ENCODE results near the gene EPB42.

EPB42 gene

GRCh38 chr15:43213466-43213865, 7.4 kb downstream of the EPB42 start:
- no peak overlapping the region for H3K4me3 ChIP-seq (ENCODE audit: low read depth, low read length)
- TF ChIP-seq, protein P1, sequence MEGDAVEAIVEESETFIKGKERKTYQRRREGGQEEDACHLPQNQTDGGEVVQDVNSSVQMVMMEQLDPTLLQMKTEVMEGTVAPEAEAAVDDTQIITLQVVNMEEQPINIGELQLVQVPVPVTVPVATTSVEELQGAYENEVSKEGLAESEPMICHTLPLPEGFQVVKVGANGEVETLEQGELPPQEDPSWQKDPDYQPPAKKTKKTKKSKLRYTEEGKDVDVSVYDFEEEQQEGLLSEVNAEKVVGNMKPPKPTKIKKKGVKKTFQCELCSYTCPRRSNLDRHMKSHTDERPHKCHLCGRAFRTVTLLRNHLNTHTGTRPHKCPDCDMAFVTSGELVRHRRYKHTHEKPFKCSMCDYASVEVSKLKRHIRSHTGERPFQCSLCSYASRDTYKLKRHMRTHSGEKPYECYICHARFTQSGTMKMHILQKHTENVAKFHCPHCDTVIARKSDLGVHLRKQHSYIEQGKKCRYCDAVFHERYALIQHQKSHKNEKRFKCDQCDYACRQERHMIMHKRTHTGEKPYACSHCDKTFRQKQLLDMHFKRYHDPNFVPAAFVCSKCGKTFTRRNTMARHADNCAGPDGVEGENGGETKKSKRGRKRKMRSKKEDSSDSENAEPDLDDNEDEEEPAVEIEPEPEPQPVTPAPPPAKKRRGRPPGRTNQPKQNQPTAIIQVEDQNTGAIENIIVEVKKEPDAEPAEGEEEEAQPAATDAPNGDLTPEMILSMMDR (IDR thresholded peaks at IDR 0.05; ENCODE audit: control insufficient read depth, extremely low read depth, insufficient read depth): no peak
- DNase-seq (ENCODE audit: low read depth): no peak

- TF ChIP-seq, protein P1 (IDR thresholded peaks at IDR 0.05; ENCODE audit: control insufficient read depth, extremely low read depth, insufficient read depth): no peak
- DNase-seq (ENCODE audit: low read depth): no peak
These were observed 7.9 kb downstream of the EPB42 start for GRCh38 chr15:43212951-43213350.

GRCh38 chr15:43212299-43212698, 8.5 kb downstream of the EPB42 start:
- H3K4me3 ChIP-seq (ENCODE audit: low read depth, low read length): no peak overlapping the region
- DNase-seq (ENCODE audit: low read depth): no peak
- TF ChIP-seq, protein P1 (IDR thresholded peaks at IDR 0.05; ENCODE audit: control insufficient read depth, extremely low read depth, insufficient read depth): no peak

More at GRCh38 chr15:43212951-43213350, 7.9 kb downstream of the EPB42 start:
- no peak overlapping the region for H3K4me3 ChIP-seq (ENCODE audit: low read depth, low read length)

- TF ChIP-seq, protein P1 (IDR thresholded peaks at IDR 0.05; ENCODE audit: control insufficient read depth, extremely low read depth, insufficient read depth): no peak
- no peak overlapping the region for H3K4me3 ChIP-seq (ENCODE audit: low read depth, low read length)
- DNase-seq (ENCODE audit: low read depth): no peak
These were observed 9.5 kb downstream of the EPB42 start for GRCh38 chr15:43211224-43211735.

DNA sequence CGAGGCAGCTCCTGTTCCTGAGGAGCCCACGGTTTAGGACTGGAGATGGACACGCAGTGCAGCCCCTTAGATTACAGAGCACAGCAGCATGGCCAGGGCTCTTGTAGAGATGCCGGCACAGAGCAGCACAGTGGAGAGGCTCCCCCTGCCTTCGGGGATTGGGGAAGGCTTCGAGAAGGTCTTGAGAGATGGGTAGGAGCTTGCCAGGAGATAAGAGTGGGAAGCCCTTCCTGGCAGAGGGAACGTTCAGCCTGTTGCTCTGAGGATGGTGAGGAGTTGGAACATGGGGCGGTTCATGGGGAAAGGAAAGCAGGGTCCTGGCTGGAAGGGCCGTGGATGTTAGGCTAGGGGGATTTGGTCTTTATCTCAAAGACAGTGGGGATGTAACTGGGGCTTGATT, 10.0 kb downstream of the EPB42 start:
- TF ChIP-seq, protein P1 (IDR thresholded peaks at IDR 0.05; ENCODE audit: control insufficient read depth, extremely low read depth, insufficient read depth): no peak
- DNase-seq (ENCODE audit: low read depth): no peak
- H3K4me3 ChIP-seq (ENCODE audit: low read depth, low read length): no peak overlapping the region

DNA sequence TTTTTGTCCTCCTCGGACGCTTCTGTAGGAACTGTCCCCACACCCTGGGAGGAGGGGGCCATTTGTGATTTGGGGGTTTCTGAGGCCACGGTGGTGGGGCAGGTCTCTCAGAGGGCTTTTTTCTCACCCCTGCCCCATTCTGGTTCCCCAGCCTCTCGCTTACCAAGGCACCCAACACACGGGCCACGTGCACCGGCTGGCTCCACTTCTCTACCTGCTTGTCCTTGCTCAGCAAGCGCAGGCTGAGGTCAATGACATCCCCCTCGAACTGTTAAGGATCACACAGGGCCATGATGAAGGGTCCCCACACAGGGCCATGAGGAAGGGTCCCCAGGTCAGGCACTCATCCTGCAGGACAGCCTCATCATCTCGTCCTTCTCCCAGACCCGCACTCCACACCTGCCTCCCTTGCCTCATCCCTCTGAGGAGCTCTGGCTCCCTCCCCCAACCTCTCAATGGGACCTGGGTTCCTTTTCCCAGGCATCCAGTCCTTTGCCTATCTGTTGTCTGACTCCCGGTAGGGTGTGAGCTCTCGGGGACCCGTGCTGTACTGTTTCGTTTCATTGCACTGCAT, 10.6 kb downstream of the EPB42 start:
- TF ChIP-seq, protein P1 (IDR thresholded peaks at IDR 0.05; ENCODE audit: control insufficient read depth, extremely low read depth, insufficient read depth): no peak
- DNase-seq (ENCODE audit: low read depth): no peak
- H3K4me3 ChIP-seq (ENCODE audit: low read depth, low read length): no peak overlapping the region
